Endodermal cell (in vitro differentiated cells): ENCODE results near the gene HS1BP3. TPM values are rescaled to one million over a fixed set of nuclear protein-coding genes. Genes with fewer than 3 reads are reported as not detected.

Experiments used
- DNase-seq: peaks from one replicate; pipeline ENCODE4 v3.0.0-alpha.2; 2017
- H3K27ac ChIP-seq: 2 replicates; pipeline ENCODE4 v1.5.1; 2013; ENCODE audit warnings: mild to moderate bottlenecking, low read depth, low read length, moderate library complexity
- H3K27me3 ChIP-seq: 2 replicates; pipeline ENCODE4 v1.6.1; 2013; ENCODE audit warnings: mild to moderate bottlenecking, low read length, moderate library complexity; ENCODE audit not compliant: insufficient read depth, control insufficient read depth, poor library complexity, severe bottlenecking
- H3K36me3 ChIP-seq: 2 replicates; pipeline ENCODE4 v1.7.0; 2013; ENCODE audit warnings: mild to moderate bottlenecking, low read length, moderate library complexity; ENCODE audit not compliant: control insufficient read depth, insufficient read depth
- H3K4me1 ChIP-seq: one replicate; pipeline ENCODE4 v1.7.0; 2013; ENCODE audit warnings: low read length; ENCODE audit not compliant: control insufficient read depth, insufficient read depth
- H3K4me3 ChIP-seq: 2 replicates; pipeline ENCODE4 v1.5.1; 2013; ENCODE audit warnings: mild to moderate bottlenecking, low read length, moderate library complexity
- H3K9ac ChIP-seq: 2 replicates; pipeline ENCODE4 v1.6.1; 2013; ENCODE audit warnings: mild to moderate bottlenecking, low read length, moderate library complexity; ENCODE audit not compliant: poor library complexity, severe bottlenecking; ENCODE audit errors: extremely low read depth
- H3K9me3 ChIP-seq: 2 replicates; pipeline ENCODE4 v1.6.1; 2013; ENCODE audit warnings: mild to moderate bottlenecking, low read length, moderate library complexity; ENCODE audit not compliant: control insufficient read depth
- H3K27ac Mint-ChIP-seq: 2 replicates; pipeline ENCODE4 v1.8.0; 2020; ENCODE audit warnings: mixed read lengths
- H3K27me3 Mint-ChIP-seq: 2 replicates; pipeline ENCODE4 v1.8.0; 2021; ENCODE audit warnings: mild to moderate bottlenecking, mixed read lengths; ENCODE audit not compliant: insufficient read depth
- H3K36me3 Mint-ChIP-seq: 2 replicates; pipeline ENCODE4 v1.8.0; 2020; ENCODE audit warnings: low read depth, mixed read lengths
- H3K4me1 Mint-ChIP-seq: 2 replicates; pipeline ENCODE4 v1.8.0; 2020; ENCODE audit warnings: mixed read lengths
- H3K4me3 Mint-ChIP-seq: 2 replicates; pipeline ENCODE4 v1.8.0; 2020; ENCODE audit warnings: mild to moderate bottlenecking, moderate library complexity, mixed read lengths
- H3K9me3 Mint-ChIP-seq: 2 replicates; pipeline ENCODE4 v1.8.0; 2020; ENCODE audit warnings: mild to moderate bottlenecking, mixed read lengths
- CTCF ChIP-seq: fragments of 200-600 bp; sonication (generic); conservative IDR thresholded peaks from 2 replicates; pipeline ENCODE4 v1.5.0; 2021; ENCODE audit warnings: antibody characterized with exemption, mild to moderate bottlenecking
- WGBS, 2 experiments: methylation state at CpG; one replicate each; pipeline versions ENCODE4 v1.1.5 to v1.1.7; 2013; ENCODE audit warnings: missing lambda C conversion rate in 2 of 2, mixed read lengths in 1 of 2; ENCODE audit not compliant: insufficient coverage in 1 of 2, insufficient read length in 1 of 2; 5-methylcytosine and 5-hydroxymethylcytosine counted together
- total RNA-seq, 2 donors: library from RNA; stranded (reverse); fragmentation: NEBNext Ultra II Directional in 1 of 2; extraction: Animal tissue kit (Norgen Biotek cat#: 25700) in 1 of 2; gene quantifications; 2 replicates in 1 of 2; 3 replicates in 1 of 2; pipeline ENCODE4 v1.2.1, GENCODE V29; 2021

HS1BP3 gene
- total RNA-seq, 2 donors from 2014 or later = 23.0 to 26.2 TPM

- no peaks in the 10 kb centered on the region for H3K36me3 Mint-ChIP-seq
- no peaks in the 10 kb centered on the region for H3K4me1 ChIP-seq
- no peak for TF ChIP-seq CTCF
- H3K27me3 ChIP-seq = peaks cover 79% of the 10 kb centered on the region
- H3K9me3 ChIP-seq = no peaks in the 10 kb centered on the region
- H3K27ac ChIP-seq = no peak overlapping the region
- peaks cover 2% of the 10 kb centered on the region for H3K4me1 Mint-ChIP-seq
- WGBS, 2 experiments = 66 to 77% methylated on average over 3 to 5 of the region's 5 CpGs
- no peaks in the 10 kb centered on the region for H3K9me3 Mint-ChIP-seq
- no peak overlapping the region for H3K9ac ChIP-seq
- no peaks in the 10 kb centered on the region for H3K36me3 ChIP-seq
- peaks cover 84% of the 10 kb centered on the region for H3K27me3 Mint-ChIP-seq
- H3K4me3 ChIP-seq = no peak overlapping the region
- H3K4me3 Mint-ChIP-seq = no peak overlapping the region
- DNase-seq = no peak
- H3K27ac Mint-ChIP-seq = no peak overlapping the region
These were observed 11.5 kb upstream of the HS1BP3 start for GRCh38 chr2:20662308-20662937.

- Histone ChIP-seq H3K27me3 (peaks cover 82% of the 10 kb centered on the region), H3K4me1 (no peaks in the 10 kb centered on the region), H3K9me3 (no peaks in the 10 kb centered on the region), H3K36me3 (no peaks in the 10 kb centered on the region), H3K4me3 (no peak overlapping the region), H3K9ac (no peak overlapping the region), H3K27ac (no peak overlapping the region)
- no peaks in the 10 kb centered on the region for H3K9me3 Mint-ChIP-seq
- H3K36me3 Mint-ChIP-seq = no peaks in the 10 kb centered on the region
- H3K4me1 Mint-ChIP-seq = peaks cover 2% of the 10 kb centered on the region
- peaks cover 82% of the 10 kb centered on the region for H3K27me3 Mint-ChIP-seq
- H3K27ac Mint-ChIP-seq = no peak overlapping the region
- peak; percentile 93 for DNase-seq
- TF ChIP-seq CTCF = peak; percentile 97
- 41 to 60% methylated on average over 5 to 11 of the region's 11 CpGs for WGBS, 2 experiments
- no peak overlapping the region for H3K4me3 Mint-ChIP-seq
These were observed 10.8 kb upstream of the HS1BP3 start for GRCh38 chr2:20661421-20662307.

GRCh38 chr2:20660506-20661420, 9.9 kb upstream of the HS1BP3 start:
- Mint-ChIP-seq H3K4me3 (no peak overlapping the region), H3K36me3 (no peaks in the 10 kb centered on the region), H3K27ac (no peak overlapping the region), H3K9me3 (no peaks in the 10 kb centered on the region), H3K4me1 (peaks cover 2% of the 10 kb centered on the region), H3K27me3 (peaks cover 73% of the 10 kb centered on the region)
- Histone ChIP-seq H3K36me3 (no peaks in the 10 kb centered on the region), H3K27me3 (peaks cover 76% of the 10 kb centered on the region), H3K4me3 (no peak overlapping the region), H3K27ac (no peak overlapping the region), H3K4me1 (no peaks in the 10 kb centered on the region), H3K9me3 (no peaks in the 10 kb centered on the region), H3K9ac (no peak overlapping the region)
- DNase-seq = no peak
- no peak for TF ChIP-seq CTCF
- WGBS, 2 experiments = 63 to 75% methylated on average over 7 to 8 of the region's 8 CpGs
